ENCODE measurements around the gene RASSF5.

RASSF5 gene

GRCh38 chr1:206507284-206508129 is at the start of gene RASSF5:
RASSF5 (plus strand) TSS chr1:206507531; CDS start chr1:206507603, 72 bp downstream.
- peak; percentile 90 for DNase-seq (ENCODE audit: low spot score)

GRCh38 chr1:206459703-206460102 is 47.6 kb upstream of the RASSF5 start:
- DNase-seq (ENCODE audit: low spot score) = no peak

- DNase-seq (ENCODE audit: low spot score) = no peak
Measured at GRCh38 chr1:206460836-206461426, 46.4 kb upstream of the RASSF5 start.

GRCh38 chr1:206461602-206462455 is 45.5 kb upstream of the RASSF5 start:
- peak; percentile 76 for DNase-seq (ENCODE audit: low spot score)

GRCh38 chr1:206463137-206463536 is 44.2 kb upstream of the RASSF5 start:
- DNase-seq (ENCODE audit: low spot score) = no peak

- no peak for DNase-seq (ENCODE audit: low spot score)
Measured at GRCh38 chr1:206463911-206464310, 43.4 kb upstream of the RASSF5 start.

- peak; percentile 89 for DNase-seq (ENCODE audit: low spot score)
Measured at GRCh38 chr1:206464456-206464964, 42.8 kb upstream of the RASSF5 start.

GRCh38 chr1:206465951-206466350 is 41.4 kb upstream of the RASSF5 start:
- DNase-seq (ENCODE audit: low spot score) = no peak

GRCh38 chr1:206466840-206467649 is 40.3 kb upstream of the RASSF5 start:
- no peak for DNase-seq (ENCODE audit: low spot score)

GRCh38 chr1:206467915-206468314 is 39.4 kb upstream of the RASSF5 start:
- DNase-seq (ENCODE audit: low spot score) = no peak

- DNase-seq (ENCODE audit: low spot score) = no peak
Measured at GRCh38 chr1:206468571-206468970, 38.8 kb upstream of the RASSF5 start.

- no peak for DNase-seq (ENCODE audit: low spot score)
Measured at GRCh38 chr1:206469411-206469932, 37.9 kb upstream of the RASSF5 start.

GRCh38 chr1:206469933-206470691 is 37.2 kb upstream of the RASSF5 start, which contains the start of gene IKBKE:
IKBKE (plus strand) TSS chr1:206470476; CDS start chr1:206473228, 2,752 bp downstream.
- peak; percentile 84 for DNase-seq (ENCODE audit: low spot score)

GRCh38 chr1:206470692-206471414 is 36.5 kb upstream of the RASSF5 start:
- peak; percentile 71 for DNase-seq (ENCODE audit: low spot score)

- no peak for DNase-seq (ENCODE audit: low spot score)
Measured at GRCh38 chr1:206471415-206471801, 35.9 kb upstream of the RASSF5 start.

- no peak for DNase-seq (ENCODE audit: low spot score)
Measured at GRCh38 chr1:206472024-206472423, 35.3 kb upstream of the RASSF5 start.

GRCh38 chr1:206472454-206472853 is 34.9 kb upstream of the RASSF5 start:
- DNase-seq (ENCODE audit: low spot score) = peak; percentile 71

- no peak for DNase-seq (ENCODE audit: low spot score)
Measured at GRCh38 chr1:206472886-206473285, 34.4 kb upstream of the RASSF5 start.

- DNase-seq (ENCODE audit: low spot score) = no peak
Measured at GRCh38 chr1:206476058-206476457, 31.3 kb upstream of the RASSF5 start.

GRCh38 chr1:206476591-206476990 is 30.7 kb upstream of the RASSF5 start:
- no peak for DNase-seq (ENCODE audit: low spot score)

Measured in AG08396 (cell line).